GF-D8 (cell line): ENCODE results near the gene IREB2.
"Not testable (repeated sequence)": the region's sequence is repeated elsewhere in the genome, so short reads cannot be mapped to it uniquely, and the experiment has no call there.

Source experiments
- DNase-seq: peaks from one replicate; lab custom pipeline; 2025; lab: John Stamatoyannopoulos, UW

IREB2 gene

DNA sequence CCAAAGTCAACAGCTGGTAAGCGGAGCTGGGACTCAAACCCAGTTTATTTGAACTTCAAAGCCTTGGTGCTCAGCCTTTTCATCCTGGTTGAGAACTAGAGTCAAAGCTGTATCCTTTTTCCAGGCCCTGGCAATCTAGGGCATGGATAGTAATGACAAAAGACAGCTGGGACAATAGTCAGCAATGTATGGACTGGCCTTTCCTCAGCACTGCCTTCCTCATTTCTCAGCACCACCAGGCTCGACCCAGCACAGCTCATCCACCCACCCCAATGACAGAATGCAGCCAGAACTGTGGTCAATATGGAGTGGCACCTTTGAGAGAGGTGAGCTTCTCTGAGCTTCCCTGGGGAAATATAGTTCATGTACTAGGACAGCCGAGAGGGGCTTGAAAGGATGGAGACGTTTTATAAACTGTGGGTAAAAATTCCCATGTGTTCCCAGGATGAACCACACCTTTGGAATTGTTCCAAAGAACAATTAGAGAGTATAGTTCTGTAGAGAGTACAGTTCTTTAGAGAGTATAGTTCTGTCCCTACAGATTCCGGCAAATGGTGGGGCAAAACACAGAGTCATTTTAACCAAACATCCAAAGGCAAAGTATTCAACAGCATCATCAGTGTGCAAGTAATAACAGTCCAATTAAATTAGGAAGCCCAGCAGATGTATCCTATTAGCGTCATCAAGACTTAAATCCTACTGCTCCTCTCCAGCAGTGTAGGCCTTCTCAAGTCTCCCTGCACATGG, 30.2 kb upstream of the IREB2 start:
- DNase-seq, result no peak

DNA sequence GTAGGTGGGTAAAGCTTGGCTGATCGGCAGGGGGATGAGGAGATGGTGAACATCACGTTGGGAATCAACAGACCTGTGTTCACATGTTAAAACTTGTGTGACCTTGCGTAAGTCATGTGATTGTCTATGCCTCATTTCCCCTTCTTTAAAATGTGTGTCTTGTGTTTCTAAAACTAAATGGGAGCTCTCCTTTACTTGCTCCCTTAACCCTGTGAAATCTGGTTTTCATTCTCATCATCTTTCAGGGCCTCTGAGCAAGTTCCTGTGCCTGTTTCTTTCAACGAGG, 29.7 kb upstream of the IREB2 start:
- no peak for DNase-seq

DNA sequence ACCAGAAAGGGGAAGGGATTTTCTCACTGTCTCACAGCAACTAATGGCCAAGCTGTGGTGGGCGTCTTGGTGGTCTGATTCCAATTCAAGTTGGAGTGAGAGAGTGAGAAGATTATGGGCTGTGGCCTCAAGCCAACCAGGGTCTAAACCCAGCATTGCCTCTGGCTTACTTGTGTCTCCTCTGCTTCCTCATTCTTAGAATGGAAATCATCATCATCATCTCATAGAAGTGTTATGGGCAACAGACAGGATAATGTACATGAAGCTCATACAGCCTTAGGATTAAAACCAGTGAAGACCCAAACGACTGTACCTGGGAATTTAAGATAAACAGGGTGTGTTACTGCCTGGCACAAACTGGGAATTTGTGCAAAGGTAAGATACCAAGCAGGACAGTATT, 29.1 kb upstream of the IREB2 start:
- no peak for DNase-seq

DNA sequence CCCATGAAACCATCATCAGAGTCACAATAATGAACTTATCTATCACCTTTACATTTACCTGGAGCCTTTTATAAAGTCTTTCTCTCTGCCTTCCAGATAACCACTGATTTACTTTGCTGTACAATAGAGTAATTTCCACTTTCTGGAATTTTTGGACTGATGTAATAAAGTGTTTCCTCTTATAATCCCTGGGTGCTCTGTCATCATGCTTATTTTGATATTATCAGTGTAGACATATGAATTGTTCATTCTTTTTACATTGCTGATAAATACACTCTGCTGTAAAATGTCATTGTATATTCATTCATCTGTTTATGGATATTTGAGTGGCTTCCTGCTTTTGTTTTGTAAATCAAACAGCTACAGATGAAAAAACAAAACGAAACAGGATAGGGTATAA, 27.0 kb upstream of the IREB2 start:
- DNase-seq, result no peak

DNA sequence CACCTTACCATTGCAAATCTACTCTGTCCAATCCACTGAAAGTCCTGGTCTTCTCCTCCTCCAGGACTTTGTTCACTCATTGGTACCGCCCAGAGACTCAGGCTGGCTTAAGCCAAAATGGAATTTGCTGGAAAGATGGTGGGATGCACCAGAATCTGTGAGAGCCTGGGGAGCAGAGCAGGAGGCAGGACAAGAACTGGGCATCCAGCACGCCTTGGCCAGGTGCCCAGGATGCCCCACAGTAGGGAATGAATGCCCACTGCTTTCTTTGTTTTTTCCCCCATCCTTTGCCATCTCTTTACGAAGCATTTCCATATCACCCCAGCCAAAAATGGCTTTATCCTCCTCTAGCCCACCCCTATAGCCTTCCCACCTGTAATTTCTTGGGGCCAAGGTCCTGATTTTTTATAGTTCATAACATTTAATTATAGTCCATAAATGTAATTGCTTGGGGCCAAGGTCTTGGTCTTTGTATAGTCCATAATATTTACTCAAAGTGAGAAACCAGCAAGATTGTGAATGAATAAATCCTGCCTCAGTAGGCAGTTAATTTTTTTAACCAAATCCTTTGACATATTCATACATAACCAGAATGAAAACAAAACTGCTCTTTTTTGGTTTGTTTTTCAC, 23.3 kb upstream of the IREB2 start:
- no peak for DNase-seq

DNA sequence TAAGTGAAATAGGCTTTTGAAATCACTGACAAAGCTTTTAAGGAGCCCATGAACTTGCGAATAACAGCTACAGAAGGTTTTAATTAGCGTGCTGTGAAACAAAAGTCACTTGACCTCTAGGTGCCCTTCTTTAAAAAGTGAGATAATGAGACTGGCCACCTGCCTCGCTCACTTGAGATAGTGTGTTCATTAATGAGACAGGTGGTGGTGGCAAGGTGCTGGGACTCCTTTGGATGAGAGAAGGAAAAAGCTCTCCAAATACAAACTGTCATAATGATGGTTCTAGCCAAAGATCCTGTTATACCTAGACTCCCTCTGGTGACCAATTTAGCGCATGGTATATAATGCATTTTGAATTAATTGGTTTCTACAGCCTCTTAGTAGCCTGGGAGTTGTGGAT, 22.7 kb upstream of the IREB2 start:
- DNase-seq, result no peak

DNA sequence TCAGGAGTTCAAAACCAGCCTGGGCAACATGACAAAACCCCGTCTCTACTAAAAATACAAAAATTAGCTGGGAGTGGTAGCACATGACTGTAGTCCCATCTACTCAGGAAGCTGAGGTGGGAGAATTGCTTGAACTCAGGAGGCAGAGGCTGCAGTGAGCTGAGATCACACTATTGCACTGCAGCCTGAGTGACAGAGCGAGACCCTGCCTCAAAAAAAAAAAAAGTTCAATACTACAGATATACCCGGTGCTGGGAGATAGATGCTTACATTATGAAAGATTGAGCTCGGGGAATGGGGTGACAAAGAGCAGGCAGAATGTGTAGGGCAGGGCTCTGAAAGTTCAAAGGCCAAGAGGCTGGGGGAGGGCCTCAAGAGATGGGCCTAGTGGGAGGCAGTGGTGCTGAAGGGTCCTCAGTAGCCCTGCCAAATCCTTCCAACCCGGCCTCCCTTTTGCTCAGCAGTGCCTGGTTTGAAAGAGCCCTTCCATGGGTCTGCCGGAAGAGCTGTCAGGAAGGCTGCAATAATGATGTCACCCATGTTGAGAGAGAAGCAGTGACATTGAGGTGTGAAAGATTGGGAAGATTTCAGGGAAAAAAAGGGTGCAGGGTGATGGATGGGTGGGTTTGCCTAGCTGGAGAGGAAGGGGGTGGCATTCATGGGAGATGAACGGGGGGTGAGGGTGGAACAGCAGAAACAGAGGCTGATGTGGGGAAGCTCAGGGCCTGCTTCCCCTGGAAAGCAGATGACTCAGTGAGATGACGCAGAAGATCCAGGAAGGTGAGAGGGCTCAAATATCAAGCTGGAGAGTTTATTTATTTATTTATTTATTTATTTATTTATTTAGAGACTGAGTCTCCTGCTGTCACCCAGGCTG, 20.0 kb upstream of the IREB2 start:
- DNase-seq, result no peak

DNA sequence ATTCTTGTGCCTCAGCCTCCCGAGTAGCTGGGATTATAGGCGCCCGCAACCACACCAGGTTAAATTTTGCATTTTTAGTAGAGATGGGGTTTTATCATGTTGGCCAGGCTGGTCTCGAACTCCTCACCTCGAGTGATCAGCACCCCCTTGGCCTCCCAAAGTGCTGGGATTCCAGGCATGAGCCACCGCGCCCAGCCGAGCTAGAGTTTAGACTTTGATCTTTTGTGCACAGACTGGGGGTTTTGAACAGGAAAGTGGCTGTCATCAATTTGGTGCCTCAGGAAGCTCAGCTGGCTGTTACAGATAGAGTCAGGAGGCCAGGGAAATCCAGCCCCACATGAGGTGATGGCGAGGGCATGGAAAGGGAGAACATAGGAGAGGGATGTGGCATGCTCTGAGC, 19.3 kb upstream of the IREB2 start:
- DNase-seq, result no peak

DNA sequence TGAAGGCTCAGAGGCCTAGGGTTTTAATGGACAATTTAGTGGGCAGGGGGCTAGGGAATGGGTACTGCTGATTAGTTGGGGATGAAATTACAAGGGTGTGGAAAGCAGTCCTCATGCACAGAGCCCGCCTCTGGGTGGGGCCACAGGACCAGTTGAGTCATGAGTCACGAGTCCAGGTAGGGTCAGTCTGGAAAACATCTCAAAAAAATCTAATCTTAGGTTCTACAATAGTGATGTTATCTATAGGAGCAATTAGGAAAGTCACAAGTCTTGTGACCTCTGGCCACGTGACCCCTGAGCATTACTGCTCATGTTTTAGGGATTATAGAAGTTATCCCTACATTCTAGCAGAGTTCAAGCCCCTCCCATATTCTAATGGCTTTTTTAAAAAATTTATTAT, 18.6 kb upstream of the IREB2 start:
- DNase-seq, result no peak

DNA sequence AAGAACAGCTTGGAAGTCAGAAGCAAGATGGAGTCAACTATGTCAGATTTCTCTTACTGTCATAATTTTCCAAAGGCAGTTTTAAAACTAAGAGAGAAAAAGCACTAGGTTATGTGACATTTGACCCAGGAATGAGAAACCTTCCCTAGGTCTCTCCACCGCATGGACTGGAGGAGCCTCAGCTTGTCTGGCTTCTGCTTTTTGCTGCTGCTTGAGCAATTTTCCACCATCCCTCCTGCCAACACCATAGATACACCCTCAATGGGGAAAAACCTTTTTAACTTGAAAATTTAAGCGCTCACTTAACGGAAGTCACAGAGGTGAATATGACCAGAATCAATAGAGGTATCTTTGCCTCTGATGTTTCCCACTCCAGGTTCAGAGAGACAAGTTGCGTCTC, 17.8 kb upstream of the IREB2 start:
- DNase-seq, result peak; percentile 54

DNA sequence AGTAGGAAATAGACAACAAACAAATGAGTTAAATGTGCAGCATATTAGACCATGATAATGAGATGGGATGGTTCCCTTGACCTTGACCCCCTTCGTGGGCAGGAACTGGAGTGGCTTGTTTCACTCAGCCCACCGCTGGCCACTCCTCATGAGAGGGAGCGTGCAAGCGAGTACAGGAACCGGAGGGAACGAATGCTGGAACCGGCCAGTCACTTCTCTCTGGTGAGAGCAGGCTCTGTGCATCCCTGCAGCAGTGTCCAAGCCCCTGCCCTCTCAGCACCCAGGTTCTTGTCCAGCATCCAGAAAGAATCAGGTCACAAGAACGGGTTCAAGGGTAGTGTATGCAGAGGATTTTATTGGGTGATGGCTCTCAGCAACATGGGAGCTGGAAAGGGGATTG, 17.2 kb upstream of the IREB2 start:
- DNase-seq, result no peak

DNA sequence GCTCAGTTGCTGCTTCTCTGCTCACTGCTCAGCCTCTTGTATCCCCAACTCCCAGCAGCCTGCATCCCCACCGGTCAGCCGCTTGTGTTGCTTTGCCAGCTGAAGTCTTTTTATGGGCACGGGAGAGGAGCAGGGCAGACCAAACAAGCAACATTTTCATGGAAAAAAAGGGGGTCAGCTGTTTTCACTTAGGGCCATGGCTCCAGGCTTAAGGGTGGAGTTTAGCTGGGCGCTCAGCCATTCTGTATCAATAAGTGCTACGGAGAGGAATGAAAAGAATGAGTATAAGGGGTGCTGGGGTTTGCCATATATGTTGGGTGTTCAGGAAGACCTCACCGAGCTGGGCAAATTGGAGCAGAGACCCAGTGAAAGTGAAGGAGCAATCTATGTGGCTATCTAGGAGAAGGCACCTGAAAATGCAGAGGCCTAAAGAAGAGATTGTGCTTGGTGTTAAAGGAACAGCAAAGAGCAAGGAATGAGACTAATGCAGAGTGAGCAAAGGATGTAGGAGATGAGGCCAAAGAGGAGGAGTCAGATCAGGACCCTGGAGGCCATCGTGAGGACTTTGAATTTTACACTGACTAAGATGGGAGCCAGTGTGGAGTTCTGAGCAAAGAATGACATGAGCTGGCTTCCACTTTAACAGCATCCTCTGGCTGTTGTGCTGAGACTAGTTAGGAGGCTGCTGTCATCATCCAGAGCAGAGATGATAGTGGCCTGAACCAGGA, 16.6 kb upstream of the IREB2 start:
- DNase-seq, result no peak

DNA sequence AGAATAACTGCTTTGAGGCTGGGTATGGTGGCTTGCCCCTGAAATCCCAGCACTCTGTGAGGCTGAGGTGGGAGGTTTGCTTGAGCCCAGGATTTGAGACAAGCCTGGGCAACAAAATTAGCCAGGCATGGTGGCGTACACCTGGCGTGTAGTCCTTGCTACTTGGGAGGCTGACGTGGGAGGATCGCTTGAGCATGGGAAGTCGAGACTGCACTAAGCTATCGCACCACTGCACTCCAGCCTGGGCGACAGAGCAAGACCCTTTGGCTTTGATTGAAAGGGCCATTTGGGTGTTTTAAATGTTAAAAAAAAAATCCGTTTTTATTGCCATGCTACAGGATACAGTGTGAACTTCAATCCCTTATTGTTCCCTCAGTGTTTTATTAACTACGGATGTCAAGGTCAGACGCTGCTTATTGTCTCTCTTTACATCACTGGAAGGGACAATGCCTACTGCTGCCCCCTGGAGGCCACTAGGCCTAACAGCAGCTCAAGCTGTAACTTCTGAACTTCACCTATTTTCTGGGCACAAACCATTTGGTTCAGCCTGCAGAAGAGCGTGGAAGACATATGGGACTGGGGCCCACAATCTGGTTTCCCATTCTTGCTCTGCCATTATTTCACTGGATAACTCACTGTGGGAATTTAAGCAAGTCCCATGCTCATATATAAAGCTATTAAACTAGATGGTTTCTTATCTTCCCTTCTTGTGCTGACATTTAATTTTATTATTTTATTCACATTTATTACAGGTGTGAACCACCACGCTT, 15.3 kb upstream of the IREB2 start:
- DNase-seq, result peak; percentile 42

DNA sequence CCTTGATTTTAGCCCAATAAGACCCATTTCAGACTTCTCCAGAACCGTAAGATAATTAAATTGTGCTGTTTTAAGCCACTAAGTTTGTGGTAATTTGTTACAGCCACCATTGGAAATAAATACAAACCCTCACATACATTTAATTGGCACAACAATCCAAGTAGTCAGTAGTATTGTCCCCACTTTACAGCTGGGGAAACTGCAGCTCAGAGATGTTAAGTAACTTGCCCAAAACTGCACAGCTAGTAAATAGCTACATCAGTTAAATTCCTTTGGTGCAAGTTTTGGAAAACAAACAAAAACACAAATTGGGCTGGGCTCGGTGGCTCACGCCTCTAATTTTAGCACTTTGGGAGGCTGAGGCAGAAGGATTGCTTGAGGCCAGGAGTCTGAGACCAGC, 13.3 kb upstream of the IREB2 start:
- DNase-seq, result no peak

DNA sequence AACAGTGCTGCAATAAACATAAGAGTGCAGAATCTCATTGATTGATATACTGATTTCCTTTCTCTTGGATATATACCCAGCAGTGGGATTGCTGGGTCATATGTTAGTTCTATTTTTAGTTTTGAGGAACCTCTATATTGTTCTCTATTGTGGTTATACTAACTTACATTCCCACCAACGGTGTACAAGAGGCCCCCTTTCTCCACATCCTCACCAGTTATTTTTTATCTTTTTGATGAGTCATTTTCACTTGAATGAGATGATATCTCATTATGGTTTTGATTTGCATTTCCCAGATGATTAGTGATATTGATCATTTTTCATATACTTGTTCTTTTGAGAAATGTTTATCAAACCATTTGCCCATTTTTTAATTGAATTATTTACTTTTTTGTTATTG, 12.4 kb upstream of the IREB2 start:
- DNase-seq, result peak; percentile 88

DNA sequence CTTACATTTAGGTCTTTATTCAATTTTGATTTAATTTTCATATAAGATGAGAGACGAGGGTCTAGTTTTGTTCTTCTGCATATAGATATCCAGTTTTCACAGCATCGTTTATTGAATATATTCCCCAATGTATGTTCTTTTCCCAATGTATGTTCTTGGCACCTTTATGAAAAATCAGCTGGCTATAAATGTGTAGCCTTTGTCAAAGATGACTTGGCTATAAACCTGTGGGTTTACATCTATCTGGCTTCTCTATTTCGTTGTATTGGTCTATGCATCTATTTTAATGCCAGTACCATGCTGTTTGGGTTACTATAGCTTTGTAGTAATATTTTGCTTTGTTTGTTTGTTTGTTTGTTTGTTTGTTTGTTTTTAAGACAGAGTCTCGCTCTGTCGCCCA, 11.7 kb upstream of the IREB2 start:
- no peak for DNase-seq

DNA sequence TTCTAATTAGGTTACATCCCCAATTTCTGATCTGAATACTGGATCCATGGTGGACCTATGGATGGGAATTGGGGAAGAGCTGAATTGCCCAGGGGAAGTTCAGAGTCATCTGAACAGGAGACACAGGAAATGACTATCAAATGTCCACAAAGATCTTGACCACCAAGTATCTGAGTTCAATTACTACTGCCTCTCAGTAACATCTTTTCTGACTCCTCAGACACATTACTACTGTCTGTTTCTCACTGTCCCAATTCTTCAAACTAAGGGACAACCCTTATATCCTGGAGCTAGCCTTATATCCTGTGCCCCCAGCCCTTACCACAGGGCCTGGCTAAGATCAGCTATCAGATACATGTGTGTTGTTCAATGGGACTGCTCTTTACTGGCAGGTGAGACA, 10.1 kb upstream of the IREB2 start:
- DNase-seq, result no peak

DNA sequence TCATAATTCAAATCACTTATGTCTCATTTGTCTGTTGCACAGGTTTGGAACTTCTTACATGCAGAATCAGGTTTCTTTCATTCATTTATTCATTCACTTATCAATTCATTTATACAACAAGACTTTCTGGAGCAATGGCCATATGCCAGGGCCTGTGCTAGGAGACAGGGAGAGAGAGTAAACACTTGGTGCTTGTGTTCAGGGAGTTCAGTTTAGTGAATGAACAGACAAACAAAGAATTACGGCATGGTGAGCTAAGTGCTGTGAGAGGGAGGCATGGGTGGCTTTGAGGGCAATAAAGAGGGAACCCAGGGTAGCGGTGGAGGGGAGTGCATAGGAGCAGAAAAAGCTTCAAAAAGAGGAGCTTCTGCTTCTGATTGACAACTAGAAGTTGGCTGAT, 8.5 kb upstream of the IREB2 start:
- no peak for DNase-seq

DNA sequence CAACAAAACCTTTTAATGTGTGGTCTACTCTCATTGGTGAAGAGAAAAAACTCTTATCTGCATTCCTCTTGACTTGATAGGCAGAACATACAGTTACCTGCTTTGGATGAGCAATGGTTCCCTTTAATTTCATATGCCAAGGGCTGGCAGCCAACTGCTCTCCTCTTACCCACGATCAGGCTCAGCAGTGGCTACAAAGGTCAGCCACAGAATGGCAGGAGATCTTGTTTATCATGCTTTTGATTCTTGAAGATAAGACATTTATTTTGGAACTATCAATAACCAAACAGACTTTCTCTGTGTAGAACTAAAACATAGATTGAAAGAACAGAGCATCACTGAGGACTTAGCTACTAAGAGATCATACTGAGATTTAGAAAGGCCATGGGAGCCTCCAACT, 6.1 kb upstream of the IREB2 start:
- no peak for DNase-seq

DNA sequence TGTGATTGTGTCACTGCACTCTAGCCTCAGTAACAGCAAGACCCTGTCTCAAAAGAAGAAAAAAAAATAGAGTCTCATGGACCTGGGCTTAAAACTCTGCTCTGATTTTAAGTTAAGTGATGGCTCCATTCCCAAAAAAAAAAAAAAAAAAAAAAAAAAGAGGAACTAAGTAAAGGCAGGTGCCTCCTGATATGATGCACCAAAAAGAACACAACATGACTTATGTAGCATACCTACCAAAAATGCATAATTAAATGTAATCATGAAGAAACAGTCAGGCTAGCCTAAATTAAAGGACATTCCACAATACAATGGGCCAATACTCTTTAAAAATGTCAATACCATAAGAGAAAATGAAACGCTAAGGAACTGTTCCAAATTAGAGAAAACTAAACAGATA, 5.4 kb upstream of the IREB2 start:
- no peak for DNase-seq

DNA sequence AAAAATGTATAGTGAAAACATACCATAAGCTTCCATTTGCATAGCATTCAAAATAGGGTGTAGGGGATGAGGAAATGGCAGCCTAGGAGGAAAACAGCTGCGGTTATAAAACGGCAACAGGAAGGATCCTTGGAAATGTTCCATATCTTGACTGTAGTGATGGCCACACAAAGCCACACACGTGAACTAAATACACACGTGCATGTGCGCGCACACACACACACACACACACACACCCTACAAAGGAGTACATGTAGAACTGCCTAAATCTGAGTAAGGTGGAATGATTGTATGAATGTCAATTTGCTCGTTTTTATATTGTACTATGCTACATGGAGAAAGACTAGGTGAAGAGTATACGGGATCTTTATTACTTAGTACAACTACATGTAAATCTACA, 3.9 kb upstream of the IREB2 start:
- DNase-seq, result peak; percentile 87

DNA sequence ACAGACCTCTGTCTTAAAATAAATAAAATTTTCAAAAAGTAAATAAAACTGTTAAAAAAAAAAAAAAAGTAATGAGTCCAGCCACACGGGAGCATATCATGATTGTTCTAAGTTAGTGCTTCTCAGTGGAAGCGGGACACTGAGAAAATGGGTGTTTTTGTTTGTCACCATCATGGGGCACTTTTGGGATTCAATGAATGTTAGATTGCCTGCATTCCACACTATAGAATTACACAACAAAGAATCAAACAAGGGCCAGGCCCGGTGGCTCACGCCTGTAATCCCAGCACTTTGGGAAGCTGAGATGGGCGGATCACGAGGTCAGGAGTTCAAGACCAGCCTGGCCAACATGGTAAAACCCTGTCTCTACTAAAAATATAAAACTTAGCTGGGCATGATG, 3.3 kb upstream of the IREB2 start:
- not testable (repeated sequence) for DNase-seq
